AG09309 (cell line): ENCODE results near the gene RABEP1.

Experiments used
- DNase-seq: peaks from one replicate; pipeline ENCODE4 v3.0.0-alpha.2; 2010; ENCODE audit warnings: low read depth
- H3K4me3 ChIP-seq: 2 replicates; pipeline ENCODE4 v1.5.1; 2011; ENCODE audit warnings: mild to moderate bottlenecking, low read depth, low read length, moderate library complexity; ENCODE audit not compliant: control insufficient read depth
- TF ChIP-seq, protein P1 (sequence below): IDR thresholded peaks from 2 replicates; pipeline ENCODE4 v1.5.1; 2011; ENCODE audit warnings: mild to moderate bottlenecking, low read depth, low read length, inconsistent platforms; ENCODE audit not compliant: insufficient read depth, control insufficient read depth; ENCODE audit errors: missing control alignments

The RABEP1 gene

GRCh38 chr17:5355421-5356129, 73.5 kb downstream of the RABEP1 start:
- TF ChIP-seq, protein P1, sequence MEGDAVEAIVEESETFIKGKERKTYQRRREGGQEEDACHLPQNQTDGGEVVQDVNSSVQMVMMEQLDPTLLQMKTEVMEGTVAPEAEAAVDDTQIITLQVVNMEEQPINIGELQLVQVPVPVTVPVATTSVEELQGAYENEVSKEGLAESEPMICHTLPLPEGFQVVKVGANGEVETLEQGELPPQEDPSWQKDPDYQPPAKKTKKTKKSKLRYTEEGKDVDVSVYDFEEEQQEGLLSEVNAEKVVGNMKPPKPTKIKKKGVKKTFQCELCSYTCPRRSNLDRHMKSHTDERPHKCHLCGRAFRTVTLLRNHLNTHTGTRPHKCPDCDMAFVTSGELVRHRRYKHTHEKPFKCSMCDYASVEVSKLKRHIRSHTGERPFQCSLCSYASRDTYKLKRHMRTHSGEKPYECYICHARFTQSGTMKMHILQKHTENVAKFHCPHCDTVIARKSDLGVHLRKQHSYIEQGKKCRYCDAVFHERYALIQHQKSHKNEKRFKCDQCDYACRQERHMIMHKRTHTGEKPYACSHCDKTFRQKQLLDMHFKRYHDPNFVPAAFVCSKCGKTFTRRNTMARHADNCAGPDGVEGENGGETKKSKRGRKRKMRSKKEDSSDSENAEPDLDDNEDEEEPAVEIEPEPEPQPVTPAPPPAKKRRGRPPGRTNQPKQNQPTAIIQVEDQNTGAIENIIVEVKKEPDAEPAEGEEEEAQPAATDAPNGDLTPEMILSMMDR = no peak
- H3K4me3 ChIP-seq = no peak overlapping the region
- peak; percentile 7 for DNase-seq

GRCh38 chr17:5361426-5361825, 79.3 kb downstream of the RABEP1 start:
- no peak overlapping the region for H3K4me3 ChIP-seq
- no peak for DNase-seq
- TF ChIP-seq, protein P1 = no peak

GRCh38 chr17:5362162-5362811, 80.2 kb downstream of the RABEP1 start:
- H3K4me3 ChIP-seq = no peak overlapping the region
- TF ChIP-seq, protein P1 = no peak
- DNase-seq = no peak

DNA sequence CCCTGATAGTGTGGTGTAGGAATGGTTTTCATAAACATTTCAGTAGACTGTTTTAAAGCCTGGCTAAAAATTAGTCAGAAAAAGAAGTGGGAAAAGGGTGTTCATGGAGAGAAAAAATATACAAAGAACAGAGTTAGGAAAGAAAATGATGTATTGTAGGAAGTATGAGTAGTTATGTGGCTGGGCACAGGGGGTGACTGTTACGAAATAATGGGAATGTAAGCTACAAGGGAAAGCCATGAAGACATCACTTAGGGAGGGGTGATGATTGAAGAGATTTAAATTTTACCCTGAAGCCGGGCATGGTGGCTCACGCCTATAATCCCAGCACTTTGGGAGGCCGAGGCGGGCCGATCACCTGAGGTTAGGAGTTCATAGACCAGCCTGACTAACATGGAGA, 82.1 kb downstream of the RABEP1 start:
- no peak overlapping the region for H3K4me3 ChIP-seq
- DNase-seq = peak; percentile 40
- TF ChIP-seq, protein P1 = no peak

DNA sequence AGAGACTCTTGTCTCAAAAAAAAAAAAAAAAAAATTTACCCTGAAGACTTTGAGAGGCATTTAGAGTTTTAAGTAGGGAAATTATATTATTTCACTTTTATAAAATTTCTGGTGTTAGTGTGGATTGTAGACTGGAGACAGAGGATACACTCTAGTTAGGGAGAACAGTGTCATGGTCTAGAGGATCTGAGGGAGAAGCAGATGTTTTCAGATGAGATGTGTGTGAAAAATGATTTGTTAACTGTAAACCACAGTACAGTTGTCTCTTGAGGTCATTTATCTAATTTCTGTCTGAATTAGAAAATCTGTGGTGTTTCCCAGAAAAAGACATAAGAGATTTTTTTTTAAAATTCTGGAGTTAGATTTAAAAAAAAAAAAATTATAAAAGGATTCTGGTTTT, 82.6 kb downstream of the RABEP1 start:
- no peak for DNase-seq
- no peak overlapping the region for H3K4me3 ChIP-seq
- TF ChIP-seq, protein P1 = no peak

GRCh38 chr17:5365831-5366230, 83.7 kb downstream of the RABEP1 start:
- no peak for DNase-seq
- H3K4me3 ChIP-seq = no peak overlapping the region
- TF ChIP-seq, protein P1 = no peak

DNA sequence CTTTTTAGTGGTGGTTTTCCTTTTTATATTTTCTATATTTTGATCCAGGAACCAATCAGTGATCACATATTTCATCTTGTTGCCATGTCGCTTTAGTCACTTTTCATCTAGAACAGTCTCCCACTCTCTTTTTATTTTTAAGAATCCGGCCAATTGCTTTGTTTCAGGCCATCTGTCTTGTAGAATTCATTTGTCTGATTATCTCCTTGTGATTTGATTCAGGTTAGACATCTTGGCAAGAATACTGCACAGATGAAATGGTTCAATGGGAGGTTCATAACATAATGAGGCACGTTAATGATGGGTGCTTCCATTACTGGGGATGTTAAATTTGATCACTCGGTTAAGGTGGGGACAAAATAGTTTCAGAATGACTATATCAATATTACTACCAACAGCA, 88.3 kb downstream of the RABEP1 start:
- TF ChIP-seq, protein P1 = no peak
- DNase-seq = no peak
- H3K4me3 ChIP-seq = no peak overlapping the region
